ENCODE data around the gene LRRC8B.
"Not testable (repeated sequence)": the region's sequence is repeated elsewhere in the genome, so short reads cannot be mapped to it uniquely, and the experiment has no call there.

LRRC8B gene

GRCh38 chr1:89587729-89588161 lies 63.1 kb downstream of the LRRC8B start:
- no peak for DNase-seq

- DNase-seq, result no peak
Measured at GRCh38 chr1:89588480-89588879, 63.9 kb downstream of the LRRC8B start.

DNA sequence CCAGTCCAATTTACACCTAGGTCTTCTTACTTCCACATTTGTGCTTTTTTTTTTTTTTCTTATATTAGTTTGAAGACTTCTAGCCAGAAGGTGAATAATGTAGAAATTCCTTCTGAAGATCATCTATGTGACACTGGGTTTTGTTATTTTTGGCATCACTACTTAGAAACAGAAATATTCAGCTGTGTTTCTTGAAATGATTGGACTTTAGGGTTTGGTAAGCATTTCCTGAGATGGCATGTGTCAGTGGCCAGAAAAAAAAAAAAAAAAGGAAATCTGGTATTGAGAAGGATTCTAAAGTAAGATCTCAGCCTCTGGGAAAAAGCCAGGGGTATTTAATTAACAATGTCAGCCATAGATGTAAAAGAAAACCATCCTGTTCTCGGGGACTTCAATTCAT lies 64.9 kb downstream of the LRRC8B start:
- no peak for DNase-seq

DNA sequence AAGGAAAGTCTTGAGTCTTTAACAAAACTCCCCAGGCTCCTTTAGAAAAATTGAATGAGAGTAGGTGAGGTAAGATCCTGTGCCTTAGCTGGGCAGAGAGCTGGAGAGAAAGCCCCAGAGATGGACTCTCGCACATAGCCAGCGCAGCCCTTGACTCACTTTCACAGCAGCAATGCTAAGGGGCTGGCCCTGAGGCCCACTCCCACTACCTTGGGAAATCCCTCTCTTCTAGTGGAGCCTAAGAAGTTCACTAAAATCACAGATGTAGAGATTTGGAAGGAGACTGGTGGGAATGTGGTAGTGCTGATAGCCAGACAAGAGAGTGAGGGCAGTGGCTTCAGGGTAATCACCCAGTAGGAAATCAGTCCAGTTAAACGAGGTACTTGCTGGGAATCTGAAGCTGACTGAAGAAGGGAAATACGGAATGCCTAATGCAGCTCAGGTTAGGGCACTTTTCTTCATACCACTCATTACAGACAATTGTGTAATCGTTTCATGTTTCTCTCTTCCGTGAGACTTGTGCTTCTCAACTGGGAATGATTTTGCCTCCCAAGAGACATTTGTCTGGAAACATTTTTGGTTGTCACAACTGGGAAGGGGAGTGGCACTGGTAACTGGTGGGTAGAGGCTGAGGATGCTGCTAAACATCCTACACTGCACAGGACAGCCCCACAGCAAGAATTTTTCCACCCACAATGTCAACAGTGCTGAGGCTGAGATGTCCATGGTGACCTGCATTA lies 65.9 kb downstream of the LRRC8B start:
- DNase-seq, result no peak

DNA sequence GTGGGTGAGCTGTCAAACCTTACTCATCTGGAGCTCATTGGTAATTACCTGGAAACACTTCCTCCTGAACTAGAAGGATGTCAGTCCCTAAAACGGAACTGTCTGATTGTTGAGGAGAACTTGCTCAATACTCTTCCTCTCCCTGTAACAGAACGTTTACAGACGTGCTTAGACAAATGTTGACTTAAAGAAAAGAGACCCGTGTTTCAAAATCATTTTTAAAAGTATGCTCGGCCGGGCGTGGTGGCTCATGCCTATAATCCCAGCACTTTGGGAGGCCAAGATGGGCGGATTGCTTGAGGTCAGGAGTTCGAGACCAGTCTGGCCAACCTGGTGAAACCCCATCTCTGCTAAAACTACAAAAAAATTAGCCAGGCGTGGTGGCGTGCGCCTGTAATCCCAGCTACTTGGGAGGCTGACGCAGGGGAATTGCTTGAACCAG lies 68.3 kb downstream of the LRRC8B start:
- DNase-seq, result not testable (repeated sequence)

DNA sequence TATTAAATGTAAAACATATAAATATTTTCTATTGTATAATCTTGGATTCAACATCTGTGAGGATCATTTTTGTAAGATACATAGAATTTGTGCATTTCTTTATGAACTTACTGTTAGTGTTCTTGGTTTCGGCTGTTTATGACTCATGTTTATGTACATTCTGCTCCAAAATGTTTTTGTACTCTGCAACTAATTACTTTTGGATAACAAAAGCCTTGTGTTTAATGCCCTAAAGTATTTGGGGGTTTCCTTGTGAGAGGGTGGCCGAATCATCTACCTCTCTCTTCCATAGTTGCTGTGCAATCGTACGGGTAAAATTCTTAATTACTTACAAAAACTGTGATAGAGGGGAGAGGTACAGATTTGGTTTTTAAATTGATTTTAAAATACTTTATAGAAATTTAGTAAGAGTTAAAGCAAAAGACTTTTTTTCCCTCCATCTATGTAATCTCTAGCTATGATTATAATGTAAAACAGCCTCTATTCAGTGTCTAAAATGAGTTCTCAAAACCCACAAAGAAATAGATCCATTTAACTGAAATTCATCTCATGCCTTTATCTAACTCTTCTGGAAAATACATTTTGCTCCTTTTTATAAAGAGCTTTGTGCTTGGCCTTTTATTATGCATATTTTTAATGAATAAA lies 69.6 kb downstream of the LRRC8B start:
- no peak for DNase-seq

GRCh38 chr1:89596698-89597097 lies 72.1 kb downstream of the LRRC8B start:
- DNase-seq, result no peak

DNA sequence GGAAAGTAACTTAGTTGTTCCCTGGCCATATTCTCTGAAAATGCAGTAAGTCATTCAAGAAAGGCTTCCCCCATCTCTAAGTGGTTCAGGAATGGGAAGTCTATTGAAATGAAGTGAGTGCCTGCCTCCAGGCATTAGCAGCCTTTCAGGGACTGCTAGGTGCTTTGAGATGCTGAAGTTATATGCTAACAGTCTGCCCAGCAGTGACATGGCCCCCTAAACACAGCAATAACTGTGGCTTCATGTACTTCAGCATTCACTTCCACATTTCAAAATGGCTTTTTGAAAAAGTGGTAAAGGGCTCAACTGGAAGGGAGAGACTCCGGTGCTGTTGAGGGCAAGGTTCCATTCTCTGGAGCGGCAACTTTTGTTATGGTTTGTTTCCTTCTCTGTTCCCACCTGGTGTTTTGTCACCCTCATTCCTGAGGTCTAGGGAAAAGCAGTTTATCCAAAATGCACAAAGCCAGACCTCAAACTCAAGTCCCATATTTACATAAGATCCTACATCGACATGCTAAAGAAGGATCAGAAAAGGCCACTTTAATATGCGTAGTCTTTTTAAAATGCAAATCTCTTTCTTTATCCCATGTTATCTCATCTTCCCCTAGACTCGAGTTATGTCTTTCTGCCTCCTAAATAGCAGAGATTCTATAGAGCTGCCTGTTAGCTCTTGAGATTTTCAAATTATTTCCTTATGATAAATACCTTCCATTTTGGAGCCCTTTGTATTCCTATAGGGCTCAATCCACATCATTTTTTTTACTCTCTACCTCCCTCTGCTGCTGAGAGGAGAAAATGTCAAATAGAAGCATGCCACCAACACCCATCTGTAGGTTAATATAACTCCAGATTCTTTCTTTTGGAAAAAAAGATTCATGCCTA lies 74.1 kb downstream of the LRRC8B start:
- peak; percentile 36 for DNase-seq

- DNase-seq, result no peak
Measured at GRCh38 chr1:89599332-89599630, 74.7 kb downstream of the LRRC8B start.

DNA sequence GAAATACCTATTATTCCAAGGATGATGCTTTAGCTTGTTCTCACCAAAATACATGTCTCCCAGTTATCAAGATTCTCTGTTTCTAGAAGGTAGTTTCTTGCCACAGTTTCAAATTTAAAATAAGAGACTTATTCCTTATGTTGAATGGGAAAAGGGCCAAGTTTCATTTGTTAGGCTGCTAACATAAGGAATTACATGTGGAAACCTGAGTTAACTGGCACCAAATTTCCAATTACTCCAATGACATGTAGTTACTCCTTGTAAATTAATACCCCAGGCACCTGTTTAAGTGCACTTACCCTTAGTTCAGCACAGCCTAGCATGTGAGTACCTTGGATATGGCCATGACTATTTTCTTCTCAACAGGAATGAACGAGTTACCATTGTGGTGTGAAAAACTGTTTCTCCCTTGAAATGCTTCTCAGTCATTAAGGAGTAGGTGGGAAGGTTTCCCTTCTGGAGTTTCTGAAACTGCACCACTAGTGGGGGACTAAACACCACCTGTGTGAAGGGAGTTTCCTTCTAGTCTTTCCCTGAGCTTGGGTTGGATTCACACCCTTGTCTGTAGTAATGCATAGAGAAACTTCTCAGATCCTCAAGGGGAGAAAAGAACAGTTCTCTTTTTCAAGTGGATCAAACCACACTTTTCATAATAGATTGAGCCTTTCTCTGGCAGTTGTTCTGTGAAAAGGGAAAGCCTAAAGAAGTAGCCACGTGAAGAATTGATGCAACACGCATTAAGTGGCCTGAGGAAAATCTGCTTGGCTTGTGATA lies 76.0 kb downstream of the LRRC8B start:
- DNase-seq, result no peak

GRCh38 chr1:89602871-89603404 lies 78.3 kb downstream of the LRRC8B start:
- no peak for DNase-seq

- no peak for DNase-seq
Measured at GRCh38 chr1:89603651-89604413, 79.2 kb downstream of the LRRC8B start.

GRCh38 chr1:89604414-89604735 lies 79.7 kb downstream of the LRRC8B start:
- DNase-seq, result no peak

GRCh38 chr1:89605692-89606091 lies 81.1 kb downstream of the LRRC8B start:
- DNase-seq, result no peak

GRCh38 chr1:89606227-89606980 lies 81.8 kb downstream of the LRRC8B start:
- no peak for DNase-seq

- DNase-seq, result no peak
Measured at GRCh38 chr1:89607156-89607555, 82.5 kb downstream of the LRRC8B start.

- no peak for DNase-seq
Measured at GRCh38 chr1:89607586-89608318, 83.1 kb downstream of the LRRC8B start.

- no peak for DNase-seq
Measured at GRCh38 chr1:89608319-89608983, 83.8 kb downstream of the LRRC8B start.

DNA sequence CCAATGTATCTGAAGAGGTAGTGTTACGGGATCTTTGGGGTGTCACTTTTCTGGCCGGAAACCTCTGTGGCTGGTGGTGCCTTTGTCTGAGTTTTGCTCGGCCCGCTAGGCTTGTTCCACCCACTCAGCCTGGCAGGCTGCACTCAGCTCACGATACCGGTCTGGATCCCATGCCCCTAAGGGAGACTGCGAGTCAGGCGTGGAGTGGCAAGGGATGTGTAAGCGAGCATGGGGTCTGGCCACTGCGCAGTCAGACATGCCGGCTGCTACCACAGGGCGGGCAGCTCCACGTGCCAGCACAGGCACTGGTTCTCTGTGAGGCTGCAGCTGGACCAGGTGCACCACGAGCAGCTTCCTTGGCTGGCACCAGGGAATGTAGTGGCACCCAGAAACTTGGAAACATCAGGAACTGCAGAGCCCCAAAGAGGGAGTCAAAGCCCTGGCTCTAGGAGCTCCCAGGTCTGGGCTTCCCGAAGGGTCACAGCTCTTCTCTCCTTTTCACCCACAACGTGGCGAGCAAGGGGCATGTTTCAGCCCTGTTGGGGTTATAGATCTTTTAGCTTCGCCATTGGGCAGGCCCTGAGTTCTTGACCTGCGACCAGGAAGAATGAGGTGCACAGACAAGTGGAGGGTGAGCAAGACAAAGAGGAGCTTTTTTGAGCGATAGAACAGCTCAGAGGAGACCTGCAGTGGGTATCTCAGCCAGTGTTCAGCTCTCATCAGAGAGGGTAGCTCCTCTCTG lies 84.5 kb downstream of the LRRC8B start:
- DNase-seq, result no peak
